ENCODE data around the gene DHH. TPM values are rescaled to one million over a fixed set of nuclear protein-coding genes. Genes with fewer than 3 reads are reported as not detected.

The DHH gene
- total and polyA plus RNA-seq, 9 of the 15 experiments (the other 6 are each of a cell fraction or from before 2014, with no cell fraction given), result 0.07 to 2.6 (median 0.54) TPM

GRCh38 chr12:49130151-49131050 lies 35.8 kb upstream of the DHH start (continued):
- TF ChIP-seq LARP7 (IDR thresholded peaks at IDR 0.05) (peak; percentile 68; the same call in 1 of the 2 replicates), CCNT2 (IDR thresholded peaks at IDR 0.05; ENCODE audit: borderline replicate concordance, extremely low read depth, insufficient read length, low read depth, low read length) (peak; percentile 72), NFXL1 (CRISPR knock-in tag; IDR thresholded peaks at IDR 0.05) (no peak), ZNF785 (CRISPR knock-in tag; IDR thresholded peaks at IDR 0.05) (no peak), MXD1 (CRISPR knock-in tag; IDR thresholded peaks at IDR 0.05; ENCODE audit: borderline replicate concordance, poor library complexity, severe bottlenecking) (peak; percentile 93), CEBPZ (IDR thresholded peaks at IDR 0.05; ENCODE audit: borderline replicate concordance, low read depth, low read length) (no peak), ZKSCAN8 (CRISPR knock-in tag; IDR thresholded peaks at IDR 0.05) (no peak), ZNF121 (CRISPR knock-in tag; conservative IDR thresholded peaks at IDR 0.05) (no peak), E2F8 (IDR thresholded peaks at IDR 0.05; ENCODE audit: low read depth, partially characterized antibody) (peak; percentile 70), ZNF232 (CRISPR knock-in tag; IDR thresholded peaks at IDR 0.05) (no peak), SETDB1 (IDR thresholded peaks at IDR 0.05; ENCODE audit: low read length) (no peak), GTF2A2 (tag; IDR thresholded peaks at IDR 0.05) (no peak), ERF (CRISPR knock-in tag; IDR thresholded peaks at IDR 0.05) (peak; percentile 74), RBM14 (IDR thresholded peaks at IDR 0.05; ENCODE audit: borderline replicate concordance, insufficient read depth, low read depth, low read length) (no peak), HCFC1 (IDR thresholded peaks at IDR 0.05; ENCODE audit: low read depth, low read length) (peak; percentile 48), ZNF592 (IDR thresholded peaks at IDR 0.05) (peak; percentile 88)
